ENCODE measurements around the gene PRKCZ.

Gene PRKCZ

DNA sequence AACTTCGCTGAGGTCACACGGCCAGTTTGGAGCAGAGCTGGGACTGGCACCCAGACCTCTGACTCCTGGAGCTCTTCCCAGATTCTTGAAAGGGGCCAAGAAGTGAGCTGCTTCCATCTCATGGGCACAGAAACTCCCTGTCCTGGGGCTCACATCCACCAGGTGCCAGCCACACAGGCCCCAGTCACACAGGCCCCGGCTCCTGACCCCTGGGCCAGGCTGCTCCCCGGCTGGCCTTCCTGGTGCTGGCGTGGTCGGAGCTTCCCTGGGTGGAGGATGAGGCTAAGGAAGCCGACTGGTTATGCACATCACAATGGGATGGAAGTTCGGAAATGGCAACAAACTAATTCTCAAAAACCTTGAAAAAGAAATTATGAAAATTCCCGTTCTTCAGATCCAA, 34.1 kb upstream of the PRKCZ start:
- no peaks in the 10 kb centered on the region for H3K36me3 ChIP-seq (ENCODE audit: control insufficient read depth in 2 of 2, insufficient read depth in 2 of 2, low read length in 2 of 2)
- no peak overlapping the region for H3K27ac ChIP-seq (ENCODE audit: low read length)
- H3K9ac ChIP-seq (ENCODE audit: low read length in 2 of 2) = no peak overlapping the region
- H3K4me1 ChIP-seq (ENCODE audit: control insufficient read depth, insufficient read depth, low read length) = peaks cover 5% of the 10 kb centered on the region
- H3K4me3 ChIP-seq (ENCODE audit: low read length in 2 of 2) = no peak overlapping the region
- H3K9me3 ChIP-seq (ENCODE audit: control insufficient read depth in 2 of 2, low read length in 2 of 2) = no peaks in the 10 kb centered on the region
- H3K27me3 ChIP-seq (ENCODE audit: control insufficient read depth in 1 of 2, insufficient read depth in 2 of 2, low read length in 2 of 2) = peaks cover 36% of the 10 kb centered on the region in 2 donors

DNA sequence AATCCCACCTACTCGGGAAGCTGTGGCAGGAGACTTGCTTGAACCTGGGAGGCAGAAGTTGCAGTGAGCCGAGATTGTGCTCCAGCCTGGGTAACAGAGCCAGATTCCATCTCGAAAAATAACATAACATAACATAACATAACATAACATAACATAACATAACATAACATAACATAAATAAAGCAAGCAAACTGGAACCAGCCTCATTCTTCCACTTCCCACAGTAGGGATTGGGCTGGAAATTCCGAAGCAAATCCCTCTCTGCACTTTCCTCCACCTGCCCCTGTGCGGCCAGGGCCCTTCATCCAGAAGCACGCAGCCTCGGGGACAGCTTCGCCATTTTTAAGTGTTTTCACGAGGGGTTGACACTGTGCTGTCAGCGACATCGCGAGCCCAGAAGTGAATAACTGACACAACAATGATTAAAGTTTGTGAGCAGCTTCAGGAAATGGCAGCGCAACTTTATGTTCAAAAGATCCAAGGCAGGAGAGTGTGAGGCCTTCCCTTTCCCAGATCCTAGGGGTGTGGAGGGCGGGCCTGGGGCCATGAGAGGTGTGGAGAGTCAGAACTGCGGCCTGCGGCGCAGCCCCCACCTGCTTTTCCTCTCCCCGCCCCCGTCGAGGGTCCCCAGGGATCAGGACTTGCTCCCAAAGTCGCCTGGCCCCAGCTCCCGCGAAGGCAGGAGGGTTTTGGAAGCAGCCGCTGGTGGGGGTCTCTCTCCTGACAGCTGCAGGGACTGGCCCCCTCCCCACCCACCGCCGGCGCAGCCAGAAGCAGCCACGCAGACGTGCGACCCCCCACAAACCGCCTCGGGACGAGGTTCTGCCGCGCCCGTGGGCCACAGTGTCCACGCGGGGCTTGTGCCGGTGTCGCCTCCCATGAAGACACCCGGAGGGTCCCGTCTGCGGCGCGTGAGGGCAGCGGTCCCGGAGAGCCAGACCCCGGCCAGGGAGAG, 31.7 kb upstream of the PRKCZ start:
- Histone ChIP-seq H3K4me1 (ENCODE audit: control insufficient read depth, insufficient read depth, low read length) (peaks cover 5% of the 10 kb centered on the region), H3K27ac (ENCODE audit: low read length) (no peak overlapping the region), H3K27me3 (ENCODE audit: control insufficient read depth in 1 of 2, insufficient read depth in 2 of 2, low read length in 2 of 2) (peaks cover 50 to 56% of the 10 kb centered on the region in 2 donors), H3K36me3 (ENCODE audit: control insufficient read depth in 2 of 2, insufficient read depth in 2 of 2, low read length in 2 of 2) (no peaks in the 10 kb centered on the region), H3K9ac (ENCODE audit: low read length in 2 of 2) (no peak overlapping the region), H3K9me3 (ENCODE audit: control insufficient read depth in 2 of 2, low read length in 2 of 2) (no peaks in the 10 kb centered on the region), H3K4me3 (ENCODE audit: low read length in 2 of 2) (no peak overlapping the region)

DNA sequence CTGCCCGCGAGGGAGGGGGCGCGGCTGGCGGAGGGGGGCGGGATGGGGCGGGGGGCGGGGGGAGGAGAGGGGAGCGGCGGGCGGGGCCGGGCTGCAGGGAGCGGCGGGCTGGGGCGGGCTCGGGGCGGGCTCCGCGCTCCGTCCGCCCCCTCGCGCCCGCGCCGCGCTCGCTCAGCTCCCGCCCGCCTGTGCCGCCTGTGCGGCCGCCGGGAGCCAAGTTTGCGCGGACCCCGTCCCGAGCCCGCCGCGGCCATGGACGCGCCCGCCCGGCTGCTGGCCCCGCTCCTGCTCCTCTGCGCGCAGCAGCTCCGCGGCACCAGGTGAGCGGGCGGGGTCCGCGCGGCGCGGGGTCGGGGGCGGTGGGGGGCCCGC, 31.1 kb upstream of the PRKCZ start, which contains the start of gene GABRD:
Gene GABRD, plus strand, starts transcription at position 174 of the 372 bp plus-strand sequence. Its CDS starts 79 bp downstream, at position 253.
- peaks cover 56 to 59% of the 10 kb centered on the region in 2 donors for H3K27me3 ChIP-seq (ENCODE audit: control insufficient read depth in 1 of 2, insufficient read depth in 2 of 2, low read length in 2 of 2)
- no peaks in the 10 kb centered on the region for H3K9me3 ChIP-seq (ENCODE audit: control insufficient read depth in 2 of 2, low read length in 2 of 2)
- peaks cover 5% of the 10 kb centered on the region for H3K4me1 ChIP-seq (ENCODE audit: control insufficient read depth, insufficient read depth, low read length)
- H3K4me3 ChIP-seq (ENCODE audit: low read length in 2 of 2) = peak within 1 kb of the TSS in 1 of 2 donors; percentile 15
- no peak within 1 kb of the TSS for H3K27ac ChIP-seq (ENCODE audit: low read length)
- H3K9ac ChIP-seq (ENCODE audit: low read length in 2 of 2) = no peak within 1 kb of the TSS
- H3K36me3 ChIP-seq (ENCODE audit: control insufficient read depth in 2 of 2, insufficient read depth in 2 of 2, low read length in 2 of 2) = no peaks in the 10 kb centered on the region

DNA sequence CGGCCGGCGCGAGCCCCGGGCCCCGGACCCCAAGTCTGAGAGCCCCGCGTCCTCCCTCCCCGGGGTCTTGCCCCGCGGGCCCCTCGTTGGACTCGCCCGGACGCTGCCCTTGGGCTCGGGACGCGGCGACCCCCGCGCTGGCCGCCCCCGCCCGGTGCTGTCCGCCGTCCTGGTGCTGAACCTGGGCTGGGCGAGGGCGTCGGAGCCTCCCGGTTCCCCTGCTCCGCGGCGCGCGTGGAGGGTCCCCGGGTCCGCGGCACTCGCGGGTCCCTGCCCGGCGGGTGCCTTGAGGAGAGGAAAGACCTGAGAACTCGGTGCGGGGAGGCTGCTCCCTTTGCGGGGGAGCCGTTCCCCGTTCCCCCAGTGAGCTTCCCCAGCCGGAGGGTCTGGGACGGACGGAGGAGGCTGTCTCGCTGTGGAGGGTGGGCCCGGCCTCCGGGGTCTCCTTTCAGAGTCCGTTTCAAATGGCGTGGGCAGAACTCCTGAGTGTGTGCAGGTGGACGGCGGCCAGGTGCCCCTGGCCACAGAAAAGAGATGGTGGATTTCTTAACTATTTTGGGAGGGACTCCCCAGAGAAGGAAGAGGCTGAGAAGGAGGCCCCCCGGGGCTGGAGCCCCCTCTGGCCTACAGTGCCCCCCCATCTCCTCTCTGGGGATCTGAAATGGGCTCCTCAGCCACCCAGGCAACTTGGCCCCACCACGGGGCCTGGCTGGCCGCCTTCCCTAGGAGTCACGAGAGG, 30.5 kb upstream of the PRKCZ start:
- Histone ChIP-seq H3K27ac (ENCODE audit: low read length) (no peak overlapping the region), H3K27me3 (ENCODE audit: control insufficient read depth in 1 of 2, insufficient read depth in 2 of 2, low read length in 2 of 2) (peaks cover 57 to 62% of the 10 kb centered on the region in 2 donors), H3K9ac (ENCODE audit: low read length in 2 of 2) (no peak overlapping the region), H3K9me3 (ENCODE audit: control insufficient read depth in 2 of 2, low read length in 2 of 2) (no peaks in the 10 kb centered on the region), H3K4me3 (ENCODE audit: low read length in 2 of 2) (peak overlapping the region in 1 of 2 donors; percentile 15), H3K4me1 (ENCODE audit: control insufficient read depth, insufficient read depth, low read length) (peaks cover 5% of the 10 kb centered on the region), H3K36me3 (ENCODE audit: control insufficient read depth in 2 of 2, insufficient read depth in 2 of 2, low read length in 2 of 2) (no peaks in the 10 kb centered on the region)

DNA sequence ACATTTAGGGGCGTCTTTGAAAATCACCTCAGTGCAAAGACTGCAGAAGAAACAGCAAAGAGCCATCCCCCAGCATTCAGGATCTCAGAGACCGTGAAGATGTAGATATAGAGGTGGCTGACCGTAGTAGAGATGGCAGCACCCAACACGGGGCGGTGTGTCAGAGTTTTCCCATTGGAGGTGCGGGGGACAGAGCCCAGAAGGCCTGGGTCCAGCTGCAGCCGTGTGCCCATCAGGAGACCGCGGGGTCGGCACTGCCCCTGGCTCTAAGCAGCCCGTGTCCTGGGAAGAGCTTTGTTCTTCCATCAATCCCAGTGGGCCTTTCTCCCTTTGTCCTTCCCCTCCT, 29.9 kb upstream of the PRKCZ start:
- no peak overlapping the region for H3K9ac ChIP-seq (ENCODE audit: low read length in 2 of 2)
- H3K4me1 ChIP-seq (ENCODE audit: control insufficient read depth, insufficient read depth, low read length) = peaks cover 7% of the 10 kb centered on the region
- H3K9me3 ChIP-seq (ENCODE audit: control insufficient read depth in 2 of 2, low read length in 2 of 2) = no peaks in the 10 kb centered on the region
- no peak overlapping the region for H3K27ac ChIP-seq (ENCODE audit: low read length)
- H3K4me3 ChIP-seq (ENCODE audit: low read length in 2 of 2) = no peak overlapping the region
- peaks cover 58 to 60% of the 10 kb centered on the region in 2 donors for H3K27me3 ChIP-seq (ENCODE audit: control insufficient read depth in 1 of 2, insufficient read depth in 2 of 2, low read length in 2 of 2)
- no peaks in the 10 kb centered on the region for H3K36me3 ChIP-seq (ENCODE audit: control insufficient read depth in 2 of 2, insufficient read depth in 2 of 2, low read length in 2 of 2)

DNA sequence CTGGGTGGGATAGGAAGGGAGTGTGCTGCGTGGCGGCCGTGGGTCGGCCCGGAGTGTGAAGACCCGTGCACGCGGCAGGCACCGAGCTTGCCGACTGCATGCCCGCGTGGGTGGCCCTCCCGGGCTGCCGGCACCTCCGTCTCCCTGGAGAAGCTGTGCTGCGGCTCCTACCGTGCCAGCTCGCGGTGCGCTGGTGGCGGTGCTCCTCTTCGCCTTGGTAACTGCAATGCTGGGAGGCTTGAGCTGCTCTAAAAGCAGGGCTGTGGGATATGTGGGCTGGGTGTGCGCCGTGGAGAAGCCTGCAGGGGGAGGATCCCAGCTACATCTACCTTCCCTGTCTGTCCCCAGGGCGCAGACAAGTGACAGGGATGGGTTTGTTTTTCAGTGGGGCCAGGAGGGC, 28.7 kb upstream of the PRKCZ start:
- Histone ChIP-seq H3K4me1 (ENCODE audit: control insufficient read depth, insufficient read depth, low read length) (peaks cover 11% of the 10 kb centered on the region), H3K9ac (ENCODE audit: low read length in 2 of 2) (no peak overlapping the region), H3K9me3 (ENCODE audit: control insufficient read depth in 2 of 2, low read length in 2 of 2) (no peaks in the 10 kb centered on the region), H3K4me3 (ENCODE audit: low read length in 2 of 2) (no peak overlapping the region), H3K27ac (ENCODE audit: low read length) (no peak overlapping the region), H3K36me3 (ENCODE audit: control insufficient read depth in 2 of 2, insufficient read depth in 2 of 2, low read length in 2 of 2) (no peaks in the 10 kb centered on the region), H3K27me3 (ENCODE audit: control insufficient read depth in 1 of 2, insufficient read depth in 2 of 2, low read length in 2 of 2) (peaks cover 53 to 65% of the 10 kb centered on the region in 2 donors)

DNA sequence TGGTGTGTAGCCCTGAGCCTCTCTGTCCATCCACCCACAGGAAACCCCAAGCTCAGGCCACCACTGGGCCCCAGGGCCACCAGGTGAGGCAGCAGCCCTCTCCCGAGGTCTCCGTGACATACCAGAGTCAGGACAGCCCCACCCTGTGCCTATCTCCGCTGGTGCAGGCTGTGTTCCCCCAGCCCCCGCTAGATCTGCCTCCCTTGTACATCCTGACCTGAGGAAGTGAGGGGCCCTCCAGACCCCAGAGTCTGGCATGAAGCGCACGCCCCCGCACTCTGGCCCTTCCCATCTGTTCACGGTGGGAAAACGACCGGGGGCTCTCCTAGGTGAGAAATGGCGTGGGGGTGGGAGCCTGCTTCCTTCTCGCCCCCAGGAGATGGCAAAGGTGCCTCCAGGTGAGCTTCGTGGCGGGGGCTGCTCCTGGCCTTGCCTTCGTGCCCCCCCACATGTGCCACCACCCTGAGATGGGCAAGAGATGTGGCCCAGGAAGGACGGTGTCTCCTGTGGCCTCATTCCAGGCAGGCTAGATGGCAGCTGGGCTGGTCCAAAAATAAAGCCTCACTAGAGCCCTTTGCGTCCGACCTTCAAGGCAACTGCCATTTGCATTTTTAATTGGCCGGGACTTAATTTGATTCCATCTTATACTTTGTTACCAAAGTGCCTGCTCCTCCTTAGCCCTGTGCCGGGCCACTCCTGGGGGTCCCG, 28.0 kb upstream of the PRKCZ start:
- Histone ChIP-seq H3K9me3 (ENCODE audit: control insufficient read depth in 2 of 2, low read length in 2 of 2) (no peaks in the 10 kb centered on the region), H3K27me3 (ENCODE audit: control insufficient read depth in 1 of 2, insufficient read depth in 2 of 2, low read length in 2 of 2) (peaks cover 53 to 65% of the 10 kb centered on the region in 2 donors), H3K4me3 (ENCODE audit: low read length in 2 of 2) (no peak overlapping the region), H3K27ac (ENCODE audit: low read length) (no peak overlapping the region), H3K36me3 (ENCODE audit: control insufficient read depth in 2 of 2, insufficient read depth in 2 of 2, low read length in 2 of 2) (no peaks in the 10 kb centered on the region), H3K4me1 (ENCODE audit: control insufficient read depth, insufficient read depth, low read length) (peaks cover 11% of the 10 kb centered on the region), H3K9ac (ENCODE audit: low read length in 2 of 2) (no peak overlapping the region)

DNA sequence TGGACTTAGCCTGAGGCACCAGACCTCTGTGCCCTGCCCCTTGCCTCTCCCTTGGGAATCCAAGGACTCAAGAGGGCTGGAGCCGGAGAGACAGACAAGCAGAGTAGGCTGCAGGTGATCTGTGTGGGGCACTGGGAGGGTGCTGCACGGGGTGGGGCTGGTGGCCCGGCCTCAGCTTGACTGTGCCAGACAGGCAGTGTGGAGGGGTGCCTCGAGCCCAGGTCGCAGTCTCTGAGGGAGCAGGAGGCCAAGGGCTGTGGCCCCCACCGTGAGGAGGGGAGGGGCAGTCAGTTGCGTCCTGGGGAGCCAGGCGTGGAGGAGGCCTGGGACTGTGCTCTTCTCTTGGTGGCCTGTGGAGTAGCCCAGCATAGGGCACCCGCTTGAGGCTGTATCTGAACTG, 27.0 kb upstream of the PRKCZ start:
- H3K9me3 ChIP-seq (ENCODE audit: control insufficient read depth in 2 of 2, low read length in 2 of 2) = no peaks in the 10 kb centered on the region
- peaks cover 49 to 65% of the 10 kb centered on the region in 2 donors for H3K27me3 ChIP-seq (ENCODE audit: control insufficient read depth in 1 of 2, insufficient read depth in 2 of 2, low read length in 2 of 2)
- no peaks in the 10 kb centered on the region for H3K36me3 ChIP-seq (ENCODE audit: control insufficient read depth in 2 of 2, insufficient read depth in 2 of 2, low read length in 2 of 2)
- no peak overlapping the region for H3K9ac ChIP-seq (ENCODE audit: low read length in 2 of 2)
- no peak overlapping the region for H3K4me3 ChIP-seq (ENCODE audit: low read length in 2 of 2)
- H3K4me1 ChIP-seq (ENCODE audit: control insufficient read depth, insufficient read depth, low read length) = peaks cover 11% of the 10 kb centered on the region
- H3K27ac ChIP-seq (ENCODE audit: low read length) = no peak overlapping the region

DNA sequence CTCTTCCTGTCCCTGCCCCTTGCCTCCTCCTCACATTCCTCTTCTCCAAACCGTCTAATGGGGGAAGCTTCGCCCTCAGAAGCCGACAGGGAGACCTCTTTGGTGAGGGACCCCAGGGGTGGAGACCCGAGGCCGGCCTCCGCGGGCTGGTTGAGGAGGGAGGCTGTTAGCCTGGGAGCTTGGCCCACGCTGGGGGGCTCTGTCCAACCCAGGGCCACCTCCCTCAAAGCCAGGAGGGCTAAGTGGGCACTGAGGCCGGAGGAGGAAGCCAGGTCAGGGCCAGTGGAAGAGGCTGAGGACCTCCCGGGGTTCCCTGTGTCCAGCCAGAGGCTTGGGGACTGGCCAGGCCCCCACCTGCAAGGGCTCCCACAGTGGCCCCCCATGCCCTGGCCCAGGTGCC, 25.8 kb upstream of the PRKCZ start:
- H3K27me3 ChIP-seq (ENCODE audit: control insufficient read depth in 1 of 2, insufficient read depth in 2 of 2, low read length in 2 of 2) = peaks cover 44 to 59% of the 10 kb centered on the region in 2 donors
- no peak overlapping the region for H3K4me3 ChIP-seq (ENCODE audit: low read length in 2 of 2)
- H3K27ac ChIP-seq (ENCODE audit: low read length) = no peak overlapping the region
- no peaks in the 10 kb centered on the region for H3K36me3 ChIP-seq (ENCODE audit: control insufficient read depth in 2 of 2, insufficient read depth in 2 of 2, low read length in 2 of 2)
- peaks cover 11% of the 10 kb centered on the region for H3K4me1 ChIP-seq (ENCODE audit: control insufficient read depth, insufficient read depth, low read length)
- no peaks in the 10 kb centered on the region for H3K9me3 ChIP-seq (ENCODE audit: control insufficient read depth in 2 of 2, low read length in 2 of 2)
- no peak overlapping the region for H3K9ac ChIP-seq (ENCODE audit: low read length in 2 of 2)

DNA sequence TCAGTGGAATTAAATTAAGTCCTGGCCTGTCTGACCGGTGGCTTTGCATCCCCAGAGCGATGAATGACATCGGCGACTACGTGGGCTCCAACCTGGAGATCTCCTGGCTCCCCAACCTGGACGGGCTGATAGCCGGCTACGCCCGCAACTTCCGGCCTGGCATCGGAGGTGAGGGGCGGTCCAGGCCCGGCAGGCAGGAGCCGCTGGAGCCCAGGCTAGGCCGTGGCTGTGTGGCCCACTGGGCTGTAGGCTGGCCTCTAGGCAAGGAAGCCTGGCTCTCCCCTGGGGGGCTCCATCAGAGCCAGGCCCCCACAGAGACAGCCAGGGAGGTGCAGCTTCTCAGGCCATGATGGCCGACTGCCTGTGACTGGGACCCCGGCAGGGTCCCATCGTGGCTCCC, 25.3 kb upstream of the PRKCZ start:
- Histone ChIP-seq H3K9me3 (ENCODE audit: control insufficient read depth in 2 of 2, low read length in 2 of 2) (no peaks in the 10 kb centered on the region), H3K27me3 (ENCODE audit: control insufficient read depth in 1 of 2, insufficient read depth in 2 of 2, low read length in 2 of 2) (peaks cover 41 to 54% of the 10 kb centered on the region in 2 donors), H3K9ac (ENCODE audit: low read length in 2 of 2) (no peak overlapping the region), H3K36me3 (ENCODE audit: control insufficient read depth in 2 of 2, insufficient read depth in 2 of 2, low read length in 2 of 2) (no peaks in the 10 kb centered on the region), H3K27ac (ENCODE audit: low read length) (no peak overlapping the region), H3K4me3 (ENCODE audit: low read length in 2 of 2) (no peak overlapping the region), H3K4me1 (ENCODE audit: control insufficient read depth, insufficient read depth, low read length) (peaks cover 7% of the 10 kb centered on the region)
